ENCODE measurements around the gene MATN1. TPM values are rescaled to one million over a fixed set of nuclear protein-coding genes. Genes with fewer than 3 reads are reported as not detected.

MATN1 gene
- total RNA-seq, 1 donor from 2014 or later = 0.22 TPM

DNA sequence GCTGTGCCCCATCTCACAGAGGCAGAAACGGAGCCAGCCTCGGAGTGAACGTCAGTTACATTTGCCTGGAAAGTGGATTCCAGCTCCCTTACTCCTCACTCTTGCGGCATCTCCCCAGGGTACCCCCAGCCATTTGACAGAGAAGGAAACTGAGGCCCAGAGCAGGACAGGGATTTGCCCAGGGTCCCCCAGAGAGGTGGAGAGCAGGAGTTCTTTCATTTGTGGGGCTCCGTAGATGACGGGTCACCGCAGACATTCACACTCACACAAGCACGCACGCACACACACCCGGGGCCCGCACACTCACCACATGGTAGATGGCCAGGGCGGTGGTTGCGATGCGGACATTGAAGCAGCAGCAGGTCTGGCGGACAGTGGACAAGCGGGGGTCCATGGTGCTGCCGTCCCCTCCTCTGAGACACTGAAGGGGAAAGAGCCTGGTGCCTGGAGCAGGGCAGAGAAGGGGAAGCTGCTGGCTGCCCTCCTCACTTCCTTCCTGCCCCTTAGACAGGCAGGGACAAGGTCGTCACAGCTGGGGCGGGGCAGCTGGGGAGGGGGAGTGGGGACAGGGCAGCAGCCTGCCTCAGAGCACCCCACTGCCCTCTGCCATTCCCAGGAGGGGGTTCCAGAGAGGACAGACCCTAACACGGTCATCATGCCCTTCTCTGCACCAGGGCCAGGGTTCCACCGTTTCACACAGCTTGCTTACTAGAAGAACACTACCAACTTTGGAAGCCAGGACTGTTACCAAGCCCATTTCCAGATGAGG is 34.2 kb upstream of the MATN1 start, which contains the start of gene LAPTM5:
TSS of gene LAPTM5 (minus strand) at position 423 of the 769 bp plus-strand sequence. CDS start at position 394, 29 bp downstream.
- DNase-seq = no peak
- H3K4me1 Mint-ChIP-seq (ENCODE audit: low read depth, unreplicated experiment) = peaks cover 32% of the 10 kb centered on the region
- H3K9me3 Mint-ChIP-seq (ENCODE audit: unreplicated experiment) = peaks cover 1% of the 10 kb centered on the region
- no peak within 1 kb of the TSS for H3K4me3 Mint-ChIP-seq (ENCODE audit: unreplicated experiment)
- H3K36me3 Mint-ChIP-seq (ENCODE audit: unreplicated experiment) = no peaks in the 10 kb centered on the region
- peak within 1 kb of the TSS; percentile 6 for H3K27ac Mint-ChIP-seq (ENCODE audit: unreplicated experiment)
- peaks cover 7% of the 10 kb centered on the region for H3K27me3 Mint-ChIP-seq (ENCODE audit: unreplicated experiment)
- TF ChIP-seq, protein P1, sequence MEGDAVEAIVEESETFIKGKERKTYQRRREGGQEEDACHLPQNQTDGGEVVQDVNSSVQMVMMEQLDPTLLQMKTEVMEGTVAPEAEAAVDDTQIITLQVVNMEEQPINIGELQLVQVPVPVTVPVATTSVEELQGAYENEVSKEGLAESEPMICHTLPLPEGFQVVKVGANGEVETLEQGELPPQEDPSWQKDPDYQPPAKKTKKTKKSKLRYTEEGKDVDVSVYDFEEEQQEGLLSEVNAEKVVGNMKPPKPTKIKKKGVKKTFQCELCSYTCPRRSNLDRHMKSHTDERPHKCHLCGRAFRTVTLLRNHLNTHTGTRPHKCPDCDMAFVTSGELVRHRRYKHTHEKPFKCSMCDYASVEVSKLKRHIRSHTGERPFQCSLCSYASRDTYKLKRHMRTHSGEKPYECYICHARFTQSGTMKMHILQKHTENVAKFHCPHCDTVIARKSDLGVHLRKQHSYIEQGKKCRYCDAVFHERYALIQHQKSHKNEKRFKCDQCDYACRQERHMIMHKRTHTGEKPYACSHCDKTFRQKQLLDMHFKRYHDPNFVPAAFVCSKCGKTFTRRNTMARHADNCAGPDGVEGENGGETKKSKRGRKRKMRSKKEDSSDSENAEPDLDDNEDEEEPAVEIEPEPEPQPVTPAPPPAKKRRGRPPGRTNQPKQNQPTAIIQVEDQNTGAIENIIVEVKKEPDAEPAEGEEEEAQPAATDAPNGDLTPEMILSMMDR (IDR thresholded peaks at IDR 0.05; ENCODE audit: partially characterized antibody, unreplicated experiment) = no peak

DNA sequence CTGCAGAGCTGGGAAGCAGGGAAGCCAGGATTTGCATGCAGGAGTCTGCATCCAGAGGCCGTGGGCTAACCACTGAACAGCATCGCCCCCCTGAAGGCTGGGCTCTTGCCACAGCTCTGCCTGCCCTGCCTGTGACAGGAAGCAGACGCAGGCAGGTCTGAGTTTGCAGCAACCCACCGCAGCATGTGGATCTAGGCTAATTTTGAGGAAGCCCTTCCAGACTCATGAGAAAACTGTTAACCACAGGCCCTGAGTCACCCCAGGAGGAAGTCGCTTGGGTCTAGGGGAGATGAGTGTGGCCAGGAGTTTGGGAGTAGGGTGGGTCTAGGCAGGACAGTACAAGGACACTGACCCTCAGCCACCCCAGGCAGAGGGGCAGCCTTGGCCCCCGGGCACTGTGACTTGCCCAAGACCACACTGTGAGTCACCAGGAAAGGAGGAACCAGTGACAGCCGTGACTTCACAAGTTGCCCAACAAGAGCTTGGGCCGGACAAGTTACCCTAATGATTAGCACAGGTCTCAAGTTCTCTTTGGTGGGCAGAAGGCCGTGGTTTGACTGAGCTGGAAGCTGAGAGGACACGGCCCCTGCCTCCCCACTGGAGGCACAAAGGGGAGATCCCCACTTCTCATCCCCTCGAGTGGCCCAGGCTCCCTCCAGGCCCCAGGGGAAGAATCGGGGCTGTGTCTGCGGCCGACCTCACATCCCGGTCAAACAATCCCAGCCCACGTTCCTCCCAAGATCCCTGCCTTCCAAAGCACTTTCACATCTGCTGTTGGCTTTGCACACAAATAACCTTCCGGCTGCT is 33.4 kb upstream of the MATN1 start:
- H3K27ac Mint-ChIP-seq (ENCODE audit: unreplicated experiment) = peak overlapping the region; percentile 6
- no peaks in the 10 kb centered on the region for H3K36me3 Mint-ChIP-seq (ENCODE audit: unreplicated experiment)
- peaks cover 1% of the 10 kb centered on the region for H3K9me3 Mint-ChIP-seq (ENCODE audit: unreplicated experiment)
- TF ChIP-seq, protein P1 (IDR thresholded peaks at IDR 0.05; ENCODE audit: partially characterized antibody, unreplicated experiment) = no peak
- H3K4me1 Mint-ChIP-seq (ENCODE audit: low read depth, unreplicated experiment) = peaks cover 28% of the 10 kb centered on the region
- no peak for DNase-seq
- H3K27me3 Mint-ChIP-seq (ENCODE audit: unreplicated experiment) = peaks cover 7% of the 10 kb centered on the region
- no peak overlapping the region for H3K4me3 Mint-ChIP-seq (ENCODE audit: unreplicated experiment)

DNA sequence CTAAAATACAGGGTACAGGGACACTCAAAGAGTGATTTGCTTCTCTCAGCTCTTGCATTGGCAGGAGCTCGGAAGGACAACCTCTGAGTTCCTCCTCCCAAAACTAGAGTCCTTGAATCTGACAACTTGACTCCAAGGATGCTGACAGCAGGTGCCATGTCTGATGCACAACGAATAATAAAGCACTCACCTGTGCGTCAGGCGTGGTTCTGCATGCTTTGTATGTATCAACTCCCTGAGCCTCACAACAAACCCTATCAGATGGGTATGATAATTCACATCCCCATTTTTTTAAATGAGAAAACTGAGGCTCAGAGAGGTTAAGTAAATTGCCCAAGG is 32.8 kb upstream of the MATN1 start:
- no peak overlapping the region for H3K4me3 Mint-ChIP-seq (ENCODE audit: unreplicated experiment)
- H3K9me3 Mint-ChIP-seq (ENCODE audit: unreplicated experiment) = peaks cover 1% of the 10 kb centered on the region
- no peaks in the 10 kb centered on the region for H3K36me3 Mint-ChIP-seq (ENCODE audit: unreplicated experiment)
- H3K4me1 Mint-ChIP-seq (ENCODE audit: low read depth, unreplicated experiment) = peaks cover 23% of the 10 kb centered on the region
- DNase-seq = no peak
- H3K27me3 Mint-ChIP-seq (ENCODE audit: unreplicated experiment) = peaks cover 7% of the 10 kb centered on the region
- TF ChIP-seq, protein P1 (IDR thresholded peaks at IDR 0.05; ENCODE audit: partially characterized antibody, unreplicated experiment) = no peak
- H3K27ac Mint-ChIP-seq (ENCODE audit: unreplicated experiment) = no peak overlapping the region

DNA sequence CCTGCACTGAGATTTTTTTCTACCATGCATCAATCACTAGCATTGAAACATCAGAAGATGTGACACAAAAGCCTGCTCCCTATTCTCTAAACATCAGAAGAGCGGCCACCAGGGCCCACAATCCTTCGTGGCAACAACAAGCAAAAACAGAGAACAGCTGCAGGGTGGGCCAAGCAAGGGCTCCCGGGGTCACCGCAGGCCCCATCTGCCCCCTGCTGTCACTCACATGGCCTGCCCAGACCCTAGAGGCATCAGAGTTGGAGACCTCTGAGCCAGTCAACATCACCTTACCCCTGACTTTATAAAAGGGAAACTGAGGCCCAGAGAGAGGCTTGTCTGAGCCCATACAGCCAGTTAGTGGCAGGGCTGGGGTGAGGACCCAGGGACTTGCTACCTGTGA is 32.4 kb upstream of the MATN1 start:
- peak overlapping the region; percentile 6 for H3K4me3 Mint-ChIP-seq (ENCODE audit: unreplicated experiment)
- H3K4me1 Mint-ChIP-seq (ENCODE audit: low read depth, unreplicated experiment) = peaks cover 18% of the 10 kb centered on the region
- no peaks in the 10 kb centered on the region for H3K36me3 Mint-ChIP-seq (ENCODE audit: unreplicated experiment)
- H3K9me3 Mint-ChIP-seq (ENCODE audit: unreplicated experiment) = peaks cover 1% of the 10 kb centered on the region
- peaks cover 7% of the 10 kb centered on the region for H3K27me3 Mint-ChIP-seq (ENCODE audit: unreplicated experiment)
- DNase-seq = no peak
- TF ChIP-seq, protein P1 (IDR thresholded peaks at IDR 0.05; ENCODE audit: partially characterized antibody, unreplicated experiment) = no peak
- no peak overlapping the region for H3K27ac Mint-ChIP-seq (ENCODE audit: unreplicated experiment)

DNA sequence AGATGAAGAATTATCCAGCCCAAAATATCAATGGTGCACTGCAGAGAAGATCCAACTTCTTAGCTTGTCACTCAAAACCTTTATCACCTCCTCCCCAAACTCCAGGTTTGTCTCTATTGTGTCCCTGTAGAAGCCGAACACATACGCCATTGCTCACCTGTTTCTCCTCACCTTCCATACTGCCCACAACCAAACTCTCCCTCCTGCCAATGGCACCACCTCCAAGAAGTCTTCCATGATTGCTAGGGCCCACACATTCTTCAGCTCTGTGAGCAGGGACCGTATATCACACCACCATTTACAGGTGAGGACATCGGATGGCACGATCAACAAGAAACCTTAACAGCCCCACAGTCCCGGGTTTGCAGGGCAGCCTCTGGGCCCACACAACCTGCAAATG is 31.9 kb upstream of the MATN1 start:
- peaks cover 7% of the 10 kb centered on the region for H3K27me3 Mint-ChIP-seq (ENCODE audit: unreplicated experiment)
- TF ChIP-seq, protein P1 (IDR thresholded peaks at IDR 0.05; ENCODE audit: partially characterized antibody, unreplicated experiment) = no peak
- DNase-seq = no peak
- no peak overlapping the region for H3K27ac Mint-ChIP-seq (ENCODE audit: unreplicated experiment)
- peak overlapping the region; percentile 6 for H3K4me3 Mint-ChIP-seq (ENCODE audit: unreplicated experiment)
- H3K4me1 Mint-ChIP-seq (ENCODE audit: low read depth, unreplicated experiment) = peaks cover 18% of the 10 kb centered on the region
- peaks cover 1% of the 10 kb centered on the region for H3K9me3 Mint-ChIP-seq (ENCODE audit: unreplicated experiment)
- H3K36me3 Mint-ChIP-seq (ENCODE audit: unreplicated experiment) = no peaks in the 10 kb centered on the region

Data from glutamatergic neuron (in vitro differentiated cells).